Measurements from ENCODE around the gene TRIM33. TPM values are rescaled to one million over a fixed set of nuclear protein-coding genes. Genes with fewer than 3 reads are reported as not detected.

The TRIM33 gene
- total RNA-seq, 2 donors from 2014 or later = 27.5 to 32.3 TPM

DNA sequence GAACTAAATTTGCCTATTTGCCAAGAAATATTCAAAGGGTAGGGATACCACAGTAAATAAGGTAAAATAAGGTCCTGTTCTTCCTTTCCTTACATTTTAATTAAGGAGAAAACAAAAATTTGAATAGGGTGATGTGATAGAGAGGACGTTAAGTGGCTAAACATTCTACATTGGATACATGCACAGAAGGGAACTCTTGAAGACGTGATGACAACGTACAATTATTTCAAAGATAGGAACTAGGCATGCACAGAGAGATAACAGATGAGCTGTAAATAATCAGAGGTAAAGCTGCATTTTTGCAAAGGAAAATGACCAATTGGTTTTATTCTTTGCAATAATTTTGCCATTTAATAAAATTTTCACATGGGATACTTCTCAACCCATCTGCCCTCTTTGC is 69.7 kb downstream of the TRIM33 start:
- TF ChIP-seq, protein P1, sequence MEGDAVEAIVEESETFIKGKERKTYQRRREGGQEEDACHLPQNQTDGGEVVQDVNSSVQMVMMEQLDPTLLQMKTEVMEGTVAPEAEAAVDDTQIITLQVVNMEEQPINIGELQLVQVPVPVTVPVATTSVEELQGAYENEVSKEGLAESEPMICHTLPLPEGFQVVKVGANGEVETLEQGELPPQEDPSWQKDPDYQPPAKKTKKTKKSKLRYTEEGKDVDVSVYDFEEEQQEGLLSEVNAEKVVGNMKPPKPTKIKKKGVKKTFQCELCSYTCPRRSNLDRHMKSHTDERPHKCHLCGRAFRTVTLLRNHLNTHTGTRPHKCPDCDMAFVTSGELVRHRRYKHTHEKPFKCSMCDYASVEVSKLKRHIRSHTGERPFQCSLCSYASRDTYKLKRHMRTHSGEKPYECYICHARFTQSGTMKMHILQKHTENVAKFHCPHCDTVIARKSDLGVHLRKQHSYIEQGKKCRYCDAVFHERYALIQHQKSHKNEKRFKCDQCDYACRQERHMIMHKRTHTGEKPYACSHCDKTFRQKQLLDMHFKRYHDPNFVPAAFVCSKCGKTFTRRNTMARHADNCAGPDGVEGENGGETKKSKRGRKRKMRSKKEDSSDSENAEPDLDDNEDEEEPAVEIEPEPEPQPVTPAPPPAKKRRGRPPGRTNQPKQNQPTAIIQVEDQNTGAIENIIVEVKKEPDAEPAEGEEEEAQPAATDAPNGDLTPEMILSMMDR (IDR thresholded peaks at IDR 0.05) = no peak
- no peak for TF ChIP-seq POLR2A (IDR thresholded peaks at IDR 0.05)
- H3K4me3 ChIP-seq = no peak overlapping the region
- no peaks in the 10 kb centered on the region for H3K4me1 ChIP-seq
- DNase-seq (no peak), ATAC-seq (no peak)
- 90 to 95% methylated on average over 3 of the region's 3 CpGs for WGBS, 2 donors
- H3K27ac ChIP-seq = no peak overlapping the region
- no peaks in the 10 kb centered on the region for H3K27me3 ChIP-seq
- intact Hi-C loops (cut with DNase I) = no loop called here
- no peaks in the 10 kb centered on the region for H3K9me3 ChIP-seq
- peaks cover 4 to 6% of the 10 kb centered on the region in 2 donors for H3K36me3 ChIP-seq (replicated peaks in 1 of 2; ENCODE audit: insufficient read depth in 1 of 2, low read depth in 2 of 2)

DNA sequence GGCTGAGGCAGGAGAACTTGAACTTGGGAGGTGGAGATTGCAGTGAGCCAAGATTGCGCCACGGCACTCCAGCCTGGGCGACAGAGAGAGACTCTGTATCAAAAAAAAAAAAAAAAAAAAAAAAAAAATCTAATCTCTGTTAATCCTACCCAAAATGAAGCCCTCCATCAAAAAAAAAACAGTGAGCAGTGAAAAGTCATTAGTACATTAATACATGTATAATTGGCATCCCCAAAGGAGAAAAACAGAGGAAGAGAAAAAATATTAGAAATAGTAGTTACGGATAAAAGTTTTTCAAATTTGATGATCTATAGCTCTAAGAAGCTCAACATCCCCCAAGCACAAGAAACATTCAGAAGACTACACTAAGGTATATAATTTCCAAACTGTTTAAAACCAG is 71.6 kb downstream of the TRIM33 start:
- no peak for DNase-seq
- no peaks in the 10 kb centered on the region for H3K9me3 ChIP-seq
- TF ChIP-seq, protein P1 (IDR thresholded peaks at IDR 0.05) = no peak
- no peak for TF ChIP-seq POLR2A (IDR thresholded peaks at IDR 0.05)
- no peak for ATAC-seq
- WGBS, 2 donors = 90 to 99% methylated on average over 4 of the region's 4 CpGs
- H3K4me1 ChIP-seq = peaks cover 9% of the 10 kb centered on the region
- peaks cover 0 to 6% of the 10 kb centered on the region in 2 donors for H3K36me3 ChIP-seq (replicated peaks in 1 of 2; ENCODE audit: insufficient read depth in 1 of 2, low read depth in 2 of 2)
- no peak overlapping the region for H3K4me3 ChIP-seq
- H3K27ac ChIP-seq = no peak overlapping the region
- H3K27me3 ChIP-seq = no peaks in the 10 kb centered on the region
- intact Hi-C loops (cut with DNase I) = no loop called here

DNA sequence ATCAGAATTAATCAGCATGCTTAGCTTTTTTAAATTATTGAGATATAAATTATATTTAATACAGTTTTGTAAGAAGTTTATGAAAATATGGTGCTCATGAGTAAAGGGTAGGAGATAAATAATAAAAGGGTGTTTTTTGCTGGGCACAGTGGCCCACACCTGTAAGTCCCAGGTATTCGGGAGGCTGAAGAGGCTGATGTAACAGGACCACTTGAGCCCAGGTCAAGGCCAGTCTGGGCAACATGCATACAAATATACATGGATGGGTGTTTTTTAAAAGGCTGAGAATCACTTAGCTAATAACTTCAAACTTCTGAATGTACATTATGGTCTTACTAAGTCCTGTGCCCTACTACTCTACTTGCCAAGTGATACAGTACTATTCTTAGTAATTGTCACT is 73.2 kb downstream of the TRIM33 start:
- H3K27ac ChIP-seq = no peak overlapping the region
- peaks cover 0 to 6% of the 10 kb centered on the region in 2 donors for H3K36me3 ChIP-seq (replicated peaks in 1 of 2; ENCODE audit: insufficient read depth in 1 of 2, low read depth in 2 of 2)
- WGBS, 2 donors = 73 to 86% methylated on average over 1 of the region's 1 CpG
- H3K4me1 ChIP-seq = peaks cover 9% of the 10 kb centered on the region
- intact Hi-C loops (cut with DNase I) = no loop called here
- DNase-seq (no peak), ATAC-seq (no peak)
- H3K27me3 ChIP-seq = no peaks in the 10 kb centered on the region
- no peak overlapping the region for H3K4me3 ChIP-seq
- TF ChIP-seq, protein P1 (IDR thresholded peaks at IDR 0.05) = no peak
- TF ChIP-seq POLR2A (IDR thresholded peaks at IDR 0.05) = no peak
- no peaks in the 10 kb centered on the region for H3K9me3 ChIP-seq

DNA sequence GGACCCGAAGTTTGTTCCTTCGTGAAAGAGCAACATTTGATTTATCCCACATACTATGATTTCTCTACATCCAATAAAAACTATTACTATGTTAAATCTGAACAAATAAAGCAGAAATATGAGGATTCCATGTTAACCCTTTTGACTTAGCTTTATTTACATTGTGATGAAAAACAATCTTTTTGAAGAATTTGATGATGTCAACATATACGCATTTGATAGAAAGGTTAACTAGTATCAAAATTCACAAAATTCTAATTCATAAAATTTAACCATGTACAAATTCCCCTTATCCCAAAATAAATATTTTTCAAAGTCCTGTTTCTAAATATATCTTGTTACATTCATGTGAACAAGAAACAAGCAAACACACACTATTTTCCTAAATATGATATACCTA is 74.2 kb downstream of the TRIM33 start:
- Histone ChIP-seq H3K4me1 (peaks cover 9% of the 10 kb centered on the region), H3K9me3 (no peaks in the 10 kb centered on the region), H3K27me3 (no peaks in the 10 kb centered on the region), H3K4me3 (no peak overlapping the region), H3K27ac (no peak overlapping the region), H3K36me3 (replicated peaks in 1 of 2; ENCODE audit: insufficient read depth in 1 of 2, low read depth in 2 of 2) (peaks cover 0 to 6% of the 10 kb centered on the region in 2 donors)
- DNase-seq = no peak
- intact Hi-C loops (cut with DNase I) = no loop called here
- no peak for TF ChIP-seq POLR2A (IDR thresholded peaks at IDR 0.05)
- TF ChIP-seq, protein P1 (IDR thresholded peaks at IDR 0.05) = no peak
- ATAC-seq = no peak
- 85 to 91% methylated on average over 3 of the region's 3 CpGs for WGBS, 2 donors

DNA sequence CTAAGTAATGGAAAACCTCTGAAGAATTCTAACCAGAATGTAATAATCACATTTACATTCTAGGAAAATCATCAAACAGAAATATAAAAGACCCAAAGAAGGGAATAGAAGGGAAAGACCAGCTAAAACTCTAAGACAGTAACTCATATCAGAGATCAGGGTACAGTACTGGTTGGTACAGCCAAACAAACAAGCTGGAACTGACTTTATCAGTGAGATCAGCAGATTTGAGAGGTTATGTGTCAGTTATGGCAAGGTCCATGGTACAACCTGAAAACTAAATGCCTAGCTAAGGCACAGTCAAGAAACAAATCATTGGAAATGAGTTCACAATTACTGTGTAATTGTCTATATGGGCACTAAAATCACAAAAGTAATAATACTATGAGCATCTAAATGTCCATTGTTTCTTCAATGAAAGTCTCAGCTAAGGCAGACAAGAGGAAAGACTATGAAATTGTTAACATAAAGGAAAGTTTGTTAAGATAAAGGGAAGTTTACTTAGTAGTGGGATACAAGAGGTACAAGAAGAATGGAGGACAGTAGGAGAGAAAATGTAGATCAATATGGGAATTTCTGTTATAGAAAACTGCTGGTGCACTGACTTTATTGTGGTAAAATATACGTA is 75.8 kb downstream of the TRIM33 start:
- intact Hi-C loops (cut with DNase I) = no loop called here
- Histone ChIP-seq H3K4me3 (no peak overlapping the region), H3K9me3 (no peaks in the 10 kb centered on the region), H3K27ac (no peak overlapping the region), H3K4me1 (peaks cover 9% of the 10 kb centered on the region), H3K36me3 (replicated peaks in 1 of 2; ENCODE audit: insufficient read depth in 1 of 2, low read depth in 2 of 2) (peaks cover 0 to 4% of the 10 kb centered on the region in 2 donors), H3K27me3 (no peaks in the 10 kb centered on the region)
- TF ChIP-seq, protein P1 (IDR thresholded peaks at IDR 0.05) = no peak
- TF ChIP-seq POLR2A (IDR thresholded peaks at IDR 0.05) = no peak
- DNase-seq (no peak), ATAC-seq (no peak)
- 92 to 100% methylated on average over 1 of the region's 1 CpG for WGBS, 2 donors

All from body of pancreas (tissue), 4 donors.